Globus pallidus (tissue), 1 donor: ENCODE results near the gene SGMS1.

Experiments used
- DNase-seq: peaks from one replicate; pipeline ENCODE4 v3.0.0-alpha.2; 2015; ENCODE audit warnings: low spot score

The SGMS1 gene

DNA sequence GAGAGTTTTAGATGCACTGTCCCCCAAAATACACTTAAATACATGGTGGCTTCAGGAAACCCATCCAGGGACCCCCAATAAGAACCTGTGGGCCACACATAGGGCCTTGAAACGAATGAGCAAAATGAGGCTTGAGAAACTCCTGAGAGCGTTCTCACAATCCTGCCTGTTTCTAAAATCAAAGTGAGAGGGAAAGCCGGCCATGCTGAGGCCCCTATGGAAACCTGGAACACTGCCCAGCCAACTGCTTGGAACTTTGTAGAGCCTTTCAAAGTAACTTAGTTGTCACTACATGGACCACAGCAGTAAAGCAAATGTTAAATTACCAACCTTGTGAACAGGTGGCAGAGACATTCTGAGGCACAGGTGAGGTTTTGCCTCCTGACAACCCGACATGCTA is 13.4 kb downstream of the SGMS1 start:
- no peak for DNase-seq

DNA sequence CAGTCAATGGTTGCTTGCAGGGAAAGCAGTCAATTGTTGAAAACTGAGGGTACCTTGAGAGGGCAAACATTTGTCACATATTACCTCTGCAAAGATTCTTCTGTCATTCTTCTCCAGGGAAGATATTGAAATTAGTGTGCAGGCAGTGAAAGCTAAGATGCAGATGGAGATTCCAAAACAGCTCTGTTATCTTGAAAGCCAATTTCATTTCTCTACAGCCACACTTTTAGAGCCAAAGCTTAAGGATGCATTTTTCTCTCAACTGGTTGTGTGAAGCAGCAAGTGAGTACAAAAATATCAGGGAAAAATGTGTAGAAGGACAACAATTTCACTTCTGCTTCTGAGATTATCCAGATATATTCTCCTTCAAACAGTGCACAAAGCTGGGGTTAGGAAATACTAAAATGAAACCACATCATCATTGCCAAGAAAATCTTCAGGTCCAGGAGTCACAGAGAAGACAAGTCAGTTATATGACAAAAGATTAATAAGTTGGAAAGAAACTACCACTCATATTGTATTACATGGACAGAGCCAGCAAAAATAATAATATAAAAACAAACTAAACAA is 16.3 kb downstream of the SGMS1 start:
- no peak for DNase-seq

DNA sequence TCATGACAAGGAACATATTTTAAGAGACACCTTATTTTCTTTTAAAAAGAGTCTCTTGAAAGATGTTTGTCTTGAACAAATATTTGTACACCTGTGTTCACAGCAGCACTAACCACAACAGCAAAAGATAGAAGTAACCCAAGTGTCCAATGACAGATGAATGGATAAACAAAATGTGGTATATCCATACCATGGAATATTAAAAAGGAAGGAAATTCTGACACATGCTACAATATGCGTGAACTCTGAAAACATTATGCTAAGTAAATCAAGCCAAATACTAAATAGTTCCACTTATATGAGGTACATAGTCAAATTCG is 17.8 kb downstream of the SGMS1 start:
- DNase-seq, result no peak

DNA sequence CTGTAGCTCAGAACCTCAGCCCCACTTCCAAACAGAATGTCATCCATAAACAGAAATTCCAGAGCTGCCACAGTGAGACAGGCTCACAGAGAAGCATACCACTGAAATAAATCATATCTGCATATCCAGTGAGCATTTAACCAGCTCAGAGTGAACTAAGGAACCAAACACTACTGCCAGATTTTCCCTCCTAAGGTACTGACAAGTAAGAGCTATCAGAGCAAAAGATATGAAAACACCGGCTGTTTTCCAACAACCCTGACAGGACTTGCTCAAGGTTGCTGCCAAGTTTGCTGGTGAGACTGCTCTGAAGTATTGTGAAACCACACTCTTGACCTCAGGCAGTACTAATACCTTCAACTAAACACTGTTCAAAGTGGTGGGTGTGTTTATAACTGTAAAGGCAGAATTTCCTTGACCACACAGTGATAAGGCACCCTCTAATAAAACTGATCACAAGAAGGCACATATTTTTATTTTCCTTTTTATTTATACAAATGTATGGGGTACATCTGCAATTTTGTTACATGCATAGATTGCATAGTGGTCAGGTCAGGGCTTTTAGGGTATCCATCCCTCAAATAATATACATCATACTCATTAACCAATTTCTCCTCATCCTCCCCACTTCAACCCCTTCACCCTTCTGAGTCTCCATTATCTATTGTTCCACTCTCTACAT is 18.3 kb downstream of the SGMS1 start:
- DNase-seq, result no peak

DNA sequence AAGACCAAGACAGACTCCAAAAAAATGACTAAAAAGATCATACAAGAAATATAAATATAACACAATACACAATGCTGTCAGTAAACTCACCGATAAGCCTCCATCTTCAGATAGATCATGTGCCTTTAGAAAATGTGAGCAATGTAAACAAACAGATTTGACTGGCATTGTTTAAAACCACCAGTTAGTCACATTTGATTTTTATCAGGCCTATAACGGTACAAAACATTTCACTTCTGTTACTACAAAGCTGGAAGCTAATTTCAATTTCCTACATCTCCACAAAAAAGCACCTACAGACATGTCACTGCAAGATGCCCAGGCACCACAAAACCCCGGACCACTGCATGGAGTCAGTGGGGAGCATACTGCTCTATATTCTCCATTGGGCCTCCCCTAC is 18.9 kb downstream of the SGMS1 start:
- DNase-seq, result no peak

DNA sequence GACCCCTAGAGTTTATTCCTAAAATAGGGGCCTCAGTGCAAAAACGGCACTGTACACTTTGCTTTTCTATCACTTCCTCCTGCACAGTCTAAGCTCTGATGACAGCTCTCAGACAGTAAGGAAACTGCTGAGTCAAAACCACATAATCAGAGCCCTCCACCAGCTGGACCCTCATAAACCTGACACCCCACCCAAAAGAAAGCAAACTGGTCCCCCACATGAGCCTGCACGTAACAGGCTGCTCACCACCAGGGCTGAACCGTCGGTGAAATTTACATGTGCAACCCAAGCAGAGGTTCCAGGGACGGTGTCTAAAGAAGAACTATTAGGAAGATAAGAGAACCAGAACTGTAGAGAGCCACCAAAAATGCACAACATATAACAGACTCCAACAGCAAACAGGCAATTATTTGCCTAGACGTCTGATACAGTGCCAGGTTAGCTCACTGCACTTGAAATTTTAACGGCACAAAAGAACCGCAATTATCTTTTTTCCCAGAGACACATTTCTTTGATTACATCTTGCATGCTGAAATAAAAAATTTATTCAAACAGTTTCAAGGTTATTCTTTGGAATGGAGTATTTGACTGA is 19.6 kb downstream of the SGMS1 start:
- no peak for DNase-seq

DNA sequence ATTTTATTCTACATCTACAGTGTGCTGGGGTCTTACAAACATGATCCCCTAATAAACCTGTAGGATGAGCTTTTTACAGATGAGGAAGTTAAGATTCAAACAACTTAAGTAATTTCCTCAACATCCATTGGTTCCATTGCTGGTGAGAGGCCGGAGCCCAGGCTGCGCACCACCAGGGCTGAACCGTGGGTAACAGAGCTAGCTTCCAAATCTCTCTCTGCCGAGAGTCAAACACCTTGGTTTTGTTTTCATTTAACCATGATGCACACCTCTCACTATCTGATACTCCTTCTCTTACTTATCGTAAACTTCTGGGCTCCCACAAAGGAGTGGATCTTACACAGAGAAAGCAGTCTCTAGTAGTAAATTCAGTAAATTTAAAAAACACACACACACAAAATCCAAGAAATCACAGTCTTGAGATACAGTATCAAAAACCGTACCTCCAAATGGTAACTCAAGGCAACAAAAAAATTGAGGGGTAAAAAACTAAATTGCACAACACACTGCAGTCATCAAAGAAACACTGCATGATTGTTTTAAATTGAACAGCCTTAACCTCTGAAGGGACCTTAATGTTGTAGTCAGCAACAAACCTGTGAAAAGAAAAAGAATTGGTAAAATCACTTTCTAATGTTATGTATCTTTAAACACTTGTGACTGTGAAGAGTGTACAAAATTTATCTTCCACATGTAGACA is 20.5 kb downstream of the SGMS1 start:
- DNase-seq, result no peak

DNA sequence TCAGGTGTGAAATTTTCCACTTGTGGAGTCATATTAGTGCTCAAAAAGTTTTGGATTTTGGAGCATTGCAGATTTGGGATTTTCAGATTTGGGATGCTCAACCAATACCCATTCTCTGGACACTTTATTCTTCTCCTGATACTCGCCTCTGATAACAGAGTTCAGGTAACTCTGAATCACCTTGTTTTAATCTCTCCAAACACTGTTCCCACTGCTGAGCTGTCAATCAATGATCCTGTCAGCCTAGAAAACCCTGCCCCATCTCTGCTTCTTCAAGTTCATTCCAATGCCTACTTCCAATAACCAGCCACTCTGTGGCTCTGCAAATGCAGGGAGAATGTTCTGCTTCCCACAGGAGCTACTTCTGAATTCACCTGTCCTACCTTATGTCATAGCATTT is 21.8 kb downstream of the SGMS1 start:
- no peak for DNase-seq

DNA sequence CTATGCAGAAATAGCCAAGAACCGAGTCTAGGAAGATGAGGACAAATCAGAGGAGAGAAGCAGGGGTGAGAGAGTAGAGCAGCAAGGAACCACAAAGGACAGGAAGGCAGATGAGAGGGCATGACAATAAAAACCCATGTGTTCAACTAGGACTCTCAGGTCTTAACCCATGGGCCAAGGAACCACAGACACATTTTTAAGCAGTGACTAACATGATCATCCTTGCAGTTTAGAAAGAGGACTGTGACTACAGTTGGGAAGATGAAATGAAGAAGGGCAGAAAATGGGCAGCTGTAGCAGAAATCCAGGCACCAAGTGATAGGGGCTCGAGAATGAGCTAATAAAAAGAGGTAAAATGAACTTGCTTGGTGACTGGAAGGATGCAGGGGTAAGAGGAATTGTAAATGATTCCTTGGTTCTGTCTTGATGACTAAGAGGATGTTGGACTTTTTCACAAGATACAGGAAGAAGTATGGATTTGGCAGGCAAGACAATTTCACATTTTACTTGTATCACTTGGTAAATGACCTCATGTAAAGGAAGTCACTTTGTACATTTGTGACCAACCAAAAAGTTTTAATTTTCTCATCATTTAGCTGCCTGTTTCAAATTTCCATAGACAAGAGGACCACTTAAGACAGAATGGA is 22.8 kb downstream of the SGMS1 start:
- no peak for DNase-seq

DNA sequence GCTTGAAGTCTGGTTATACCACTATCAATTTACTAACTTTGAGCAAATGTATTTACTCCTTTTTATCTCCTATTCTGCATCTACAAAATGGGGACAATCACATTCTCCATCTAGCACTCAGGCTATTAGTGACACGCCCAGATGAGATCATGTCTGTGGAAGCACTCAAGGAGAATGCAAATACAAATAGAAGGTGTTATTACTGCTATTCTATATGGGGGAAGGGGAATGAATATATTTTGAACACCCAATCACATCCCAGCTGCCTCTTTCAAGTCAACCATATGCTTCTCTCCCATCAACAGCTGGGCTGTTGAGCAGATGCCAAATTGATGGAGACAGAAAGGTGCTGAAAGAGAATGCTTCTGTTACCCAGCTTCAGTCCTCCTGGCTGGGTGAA is 23.5 kb downstream of the SGMS1 start:
- no peak for DNase-seq

DNA sequence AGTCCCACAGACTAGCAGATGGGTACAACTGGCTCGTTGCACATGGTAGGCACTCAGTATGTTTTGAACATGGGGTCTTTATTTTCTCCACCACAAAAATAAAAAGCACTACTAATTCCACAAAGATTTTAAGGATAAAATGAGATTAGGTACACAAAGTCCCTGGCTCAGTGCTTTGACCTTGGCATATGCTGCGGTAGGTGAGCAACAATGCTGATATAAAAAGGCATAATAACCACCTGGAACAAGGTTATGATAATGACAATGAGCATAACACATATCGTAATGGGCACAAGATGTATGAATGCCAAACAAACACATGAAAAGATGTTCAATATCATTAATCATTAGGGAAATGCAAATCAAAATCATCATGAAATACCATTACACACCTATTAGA is 26.9 kb downstream of the SGMS1 start:
- no peak for DNase-seq

DNA sequence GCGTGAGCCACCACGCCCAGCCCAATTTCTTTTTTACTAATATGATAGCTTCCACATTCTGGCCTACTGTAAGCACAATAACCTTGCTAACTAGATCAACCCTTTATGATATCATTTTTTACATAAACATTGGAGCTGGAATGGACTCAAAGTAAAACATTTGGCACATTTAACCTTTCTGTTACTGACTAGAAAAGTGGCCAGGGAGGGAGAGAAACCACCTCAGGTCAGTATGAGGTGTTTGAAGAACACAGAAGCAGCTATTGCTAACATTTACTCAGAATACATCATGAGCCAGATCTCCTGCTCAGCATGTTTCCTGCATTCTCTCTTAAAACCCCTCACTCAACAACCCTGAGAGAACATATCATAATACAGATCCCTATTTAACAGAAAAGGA is 27.3 kb downstream of the SGMS1 start:
- DNase-seq, result no peak

DNA sequence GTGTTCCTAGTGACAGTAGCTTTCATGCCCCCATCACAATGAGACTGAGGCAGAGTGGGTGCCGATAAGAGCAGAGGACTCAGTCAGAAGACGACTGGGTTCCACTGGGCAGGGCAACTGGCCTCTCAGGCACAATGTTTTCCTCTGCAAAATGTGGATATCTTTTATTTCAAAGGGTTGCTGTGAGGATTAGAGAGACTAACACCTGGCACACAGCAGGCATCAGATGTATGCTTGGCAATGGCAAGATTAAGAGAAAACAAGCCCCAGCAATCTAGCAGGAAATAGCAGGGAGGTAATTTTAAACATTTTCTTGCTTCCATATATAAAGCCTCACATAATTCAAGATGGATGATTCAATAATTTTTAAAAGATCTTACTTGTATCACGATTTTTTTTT is 28.0 kb downstream of the SGMS1 start:
- no peak for DNase-seq

DNA sequence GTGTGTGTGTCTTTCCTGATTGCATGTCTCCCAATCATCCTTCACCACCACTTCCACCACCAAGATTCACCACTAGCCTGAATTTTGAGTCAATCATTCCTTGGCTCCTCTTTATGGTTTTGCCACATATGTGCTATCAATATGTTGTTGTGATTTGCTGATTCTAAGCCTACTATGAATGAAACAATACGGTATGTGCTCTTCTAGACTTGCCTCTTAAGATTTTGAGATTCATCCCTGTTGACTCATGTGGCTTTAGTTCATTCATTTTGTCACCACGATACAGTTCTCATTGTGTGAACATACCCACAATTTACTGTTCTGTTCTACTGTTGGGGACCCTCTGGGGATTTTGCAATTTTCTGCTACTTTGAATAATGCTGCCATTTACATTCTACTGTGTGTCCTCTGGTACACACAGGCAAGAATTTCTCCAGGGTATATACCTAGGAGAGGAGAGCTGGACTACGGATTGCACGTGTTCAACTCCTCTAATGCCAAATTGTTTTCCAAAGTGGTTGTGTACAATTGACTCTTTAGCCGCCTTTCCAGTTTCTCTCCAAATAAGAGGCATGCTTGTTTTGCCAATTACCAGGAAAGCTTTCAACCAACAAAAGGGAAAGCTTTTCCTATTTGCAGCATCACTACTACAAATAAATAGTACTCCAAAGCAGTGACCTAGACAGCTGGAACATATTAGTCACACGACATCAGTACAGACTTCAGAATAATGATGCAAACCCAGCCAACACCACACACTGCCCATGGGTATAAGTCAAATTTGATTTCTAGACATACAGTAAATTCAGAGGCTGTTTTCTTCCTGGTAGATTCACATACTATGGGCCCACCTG is 30.0 kb downstream of the SGMS1 start:
- no peak for DNase-seq

DNA sequence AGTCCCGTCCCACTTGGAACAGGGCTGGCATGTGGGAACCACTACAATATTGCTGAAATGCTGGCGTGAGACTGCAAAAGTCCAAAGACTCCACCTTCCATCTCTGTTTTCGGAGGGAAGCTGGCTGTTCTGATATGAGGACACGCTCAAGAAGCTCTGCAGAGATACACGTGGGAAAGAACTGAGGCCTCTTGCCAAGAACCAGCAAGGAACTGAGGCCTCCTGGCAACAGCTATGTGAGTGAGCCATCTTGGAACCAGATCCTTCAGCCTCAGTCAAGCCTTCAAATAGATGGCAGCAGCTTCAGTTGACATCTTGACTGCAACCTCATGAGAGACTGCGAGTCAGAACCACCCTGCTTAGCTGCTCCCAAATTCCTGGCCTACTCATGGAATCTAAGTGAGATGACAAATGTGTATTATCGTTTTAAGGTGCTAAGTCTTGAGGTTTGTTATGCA is 30.8 kb downstream of the SGMS1 start:
- DNase-seq, result no peak

DNA sequence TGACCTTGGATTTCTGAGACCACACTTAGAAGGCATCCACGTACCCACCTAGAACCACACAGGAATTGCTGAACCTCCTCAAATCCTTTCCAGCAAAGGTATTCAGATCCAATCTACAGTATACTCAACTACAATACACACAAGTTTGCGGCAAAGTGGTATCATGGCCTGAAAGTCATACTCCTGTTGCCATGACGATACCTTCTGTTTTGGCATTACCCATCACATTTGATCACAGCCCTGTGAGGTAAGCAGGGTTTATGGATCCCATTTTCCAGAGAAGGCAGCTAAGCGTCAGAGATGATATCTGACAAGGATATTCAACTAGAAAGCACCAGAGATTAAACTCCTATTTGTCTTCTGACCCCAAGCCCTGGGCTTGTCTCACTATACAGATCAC is 32.8 kb downstream of the SGMS1 start:
- DNase-seq, result no peak

DNA sequence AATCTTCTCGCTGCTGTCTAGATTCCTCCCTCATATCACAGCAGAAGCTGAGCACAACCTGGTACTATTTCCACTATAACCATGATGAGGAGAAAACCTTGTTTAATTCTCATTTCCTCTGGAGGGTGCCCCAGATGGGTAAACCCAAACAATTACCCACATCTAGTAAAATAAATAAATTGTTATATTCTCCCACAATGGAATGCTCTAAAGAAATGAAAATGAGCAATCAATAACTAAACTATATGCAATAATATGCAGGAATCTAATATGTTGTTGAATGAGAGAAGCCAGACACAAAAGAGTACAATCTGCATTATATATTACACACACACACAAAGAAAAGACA is 37.0 kb downstream of the SGMS1 start:
- DNase-seq, result no peak

DNA sequence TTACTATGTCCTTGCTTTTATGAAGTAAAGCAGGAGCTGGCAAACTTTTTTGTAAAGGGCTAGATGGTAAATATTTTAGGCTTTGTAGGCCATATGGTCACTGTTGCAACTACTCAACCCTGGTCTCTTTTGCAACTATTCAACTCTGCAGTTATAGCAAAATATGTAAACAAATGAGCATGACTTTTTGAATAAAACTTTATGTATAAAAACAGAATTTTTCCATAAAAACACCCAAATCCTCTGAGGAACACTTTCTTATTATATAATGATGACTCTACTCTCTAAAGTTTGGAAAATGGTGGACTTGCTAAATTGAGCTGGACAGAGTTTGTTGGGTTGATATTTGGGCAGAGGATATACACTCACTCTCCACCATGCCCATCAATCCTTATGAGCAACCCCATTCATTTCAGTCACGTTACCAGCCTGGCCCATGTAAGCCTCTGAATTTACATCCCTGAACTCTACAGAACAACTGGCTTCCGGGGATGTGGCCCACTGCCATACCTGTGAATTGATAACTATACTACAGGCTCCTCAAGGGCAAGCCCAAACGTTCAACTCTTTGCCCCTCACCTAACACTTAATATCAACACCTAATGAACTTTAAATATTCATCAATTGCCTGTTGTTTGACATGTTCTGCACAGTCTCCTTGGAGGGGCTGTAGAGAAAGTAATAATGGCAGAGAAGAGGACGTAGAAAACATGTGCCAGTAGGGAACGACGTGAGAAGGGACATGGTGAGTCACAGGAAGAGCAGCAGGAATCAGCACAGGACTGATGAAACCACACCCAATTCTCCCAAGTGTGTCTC is 37.6 kb downstream of the SGMS1 start:
- no peak for DNase-seq

DNA sequence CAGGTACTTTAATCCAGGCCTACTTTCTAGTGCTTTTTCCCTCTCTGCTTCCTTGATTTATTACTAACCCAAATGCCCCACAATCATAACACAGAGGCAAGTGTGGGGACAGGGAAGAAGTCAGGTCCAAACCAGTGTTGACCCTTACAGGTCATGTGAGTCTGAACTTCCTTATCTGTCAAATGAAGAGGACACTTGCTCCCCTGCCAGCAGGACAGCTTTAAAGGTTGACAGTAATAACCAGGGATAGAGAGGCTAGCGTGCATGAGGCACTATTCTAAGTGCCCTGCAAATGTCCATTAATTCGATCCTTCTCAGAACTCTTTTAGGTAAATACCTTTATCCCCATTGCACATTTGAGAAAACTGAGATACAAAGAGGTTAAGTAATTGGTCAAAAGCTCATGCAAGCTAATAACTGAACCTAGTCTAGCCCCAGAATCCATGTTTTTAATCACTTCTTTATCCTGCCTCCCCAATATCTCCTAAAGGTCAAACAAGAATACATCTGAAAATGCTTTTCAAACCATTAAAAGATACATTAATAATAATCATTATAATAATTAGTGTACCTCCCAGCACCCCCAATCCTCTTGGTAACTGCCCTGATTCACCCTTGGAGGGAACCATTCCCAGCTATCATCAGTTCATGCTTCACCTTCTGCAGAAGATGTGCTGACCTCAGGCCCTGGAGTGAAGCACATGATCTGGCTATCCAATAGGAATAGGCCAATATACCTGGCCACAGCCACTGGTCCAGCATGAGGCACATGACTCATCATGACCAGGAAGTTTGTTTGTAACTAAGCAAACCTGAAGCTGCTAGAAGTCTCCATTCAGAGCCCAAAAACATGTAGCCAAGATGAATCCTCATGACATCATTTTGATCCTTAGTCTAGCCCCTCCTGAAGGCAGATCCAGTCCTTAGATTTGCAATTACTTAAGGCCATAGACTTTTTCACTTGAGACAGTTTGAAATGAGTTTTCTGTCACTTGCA is 40.7 kb downstream of the SGMS1 start:
- DNase-seq, result no peak

DNA sequence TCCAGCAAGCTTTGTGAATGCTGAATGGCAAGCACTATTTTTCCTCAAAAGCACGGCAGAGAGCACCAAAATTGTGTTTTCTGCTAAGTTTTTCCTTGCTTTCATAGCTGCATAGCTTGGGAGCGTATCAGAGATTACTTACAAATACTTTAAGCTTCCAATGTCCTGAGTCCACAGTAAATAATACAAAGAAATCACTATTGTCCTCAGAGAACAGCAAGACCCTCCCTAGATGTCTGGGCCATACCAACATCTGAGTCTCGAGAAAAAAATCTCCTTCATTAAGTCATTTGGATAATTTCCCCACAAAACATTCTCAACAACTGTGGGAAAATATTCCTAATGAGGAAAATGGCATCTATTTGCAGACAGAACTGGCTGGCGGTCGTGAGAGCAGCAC is 41.7 kb downstream of the SGMS1 start:
- DNase-seq, result no peak
